Inflammatory macrophage treated with lipopolysaccharide for 1 hour (primary cell): ENCODE results near the gene ZNF557.
"Not testable (repeated sequence)": the region's sequence is repeated elsewhere in the genome, so short reads cannot be mapped to it uniquely, and the experiment has no call there.

Experiments used
- DNase-seq, 2 donors: peaks; one replicate each; pipeline ENCODE4 v3.0.0-alpha.2; 2020 to 2022

Gene ZNF557

DNA sequence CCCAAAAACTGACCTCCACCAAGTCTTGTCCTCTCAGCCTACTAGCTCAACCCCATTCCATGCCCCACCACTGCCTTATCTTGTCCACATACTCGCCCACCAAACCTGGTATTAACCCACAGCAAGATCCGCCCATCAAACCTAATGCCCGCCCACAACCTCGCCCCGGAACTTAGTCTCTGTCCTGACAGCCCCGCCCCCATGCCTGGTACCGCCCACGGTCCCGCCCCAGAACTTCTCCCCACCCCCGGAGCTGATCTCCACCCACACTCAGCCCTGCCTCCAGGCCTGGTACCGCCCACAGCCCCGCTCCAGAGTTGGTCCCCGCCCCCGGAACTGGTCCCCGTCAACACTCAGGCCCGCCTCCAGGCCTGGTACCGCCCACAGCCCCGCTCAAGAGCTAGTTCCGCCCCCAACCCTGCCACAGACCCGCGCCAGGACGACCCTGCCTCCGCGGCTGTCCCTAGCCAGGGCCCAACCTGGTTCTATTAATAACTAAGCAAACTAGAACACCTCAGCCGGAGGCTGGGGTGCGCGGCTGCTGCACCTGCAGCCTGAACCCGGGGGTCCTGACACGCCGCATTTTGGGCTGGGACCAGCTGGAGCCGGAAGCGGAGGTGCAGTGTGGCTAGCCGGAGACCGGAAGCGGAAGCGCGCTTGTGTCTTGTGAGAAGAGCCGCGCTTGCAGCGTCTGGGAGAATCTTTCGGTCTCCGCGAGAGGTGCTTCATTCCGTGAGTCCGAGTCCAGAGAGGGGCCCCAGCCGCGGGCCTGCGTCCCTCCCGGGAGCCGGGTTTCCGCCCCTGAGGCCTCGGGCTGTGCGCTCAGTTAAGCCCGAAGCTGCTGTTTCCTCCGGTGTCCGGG is at the start of gene ZNF557:
ZNF557 (plus strand) TSS at position 662 of the 862 bp plus-strand sequence. CDS start 5,372 bp downstream, outside the sequence.
- DNase-seq, result peak; percentile 89 to 96

GRCh38 chr19:7021331-7021730 is 48.2 kb upstream of the ZNF557 start, which contains the start of gene MBD3L2B:
Gene MBD3L2B, minus strand, starts transcription at chr19:7021431. Its CDS starts 34 bp downstream, at chr19:7021397.
- DNase-seq, result not testable (repeated sequence)

DNA sequence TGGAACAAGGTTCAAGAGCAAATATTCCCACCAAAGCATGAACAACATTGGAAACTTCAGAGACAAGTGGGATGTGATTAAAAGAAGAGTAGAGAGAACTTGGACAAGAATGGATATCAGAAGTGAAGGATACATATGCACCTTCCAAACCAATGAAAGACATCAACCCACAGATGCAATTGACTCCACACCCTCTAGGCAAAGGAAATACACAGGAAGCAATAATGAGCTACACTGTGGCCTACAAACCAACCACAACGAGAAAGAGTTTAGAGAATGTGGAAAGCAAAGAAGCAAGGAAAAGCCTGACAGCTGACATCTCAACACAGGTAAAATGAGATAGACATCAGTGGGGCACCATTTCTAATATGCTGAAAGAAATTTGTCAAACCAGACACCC is 40.7 kb upstream of the ZNF557 start:
- not testable (repeated sequence) for DNase-seq

DNA sequence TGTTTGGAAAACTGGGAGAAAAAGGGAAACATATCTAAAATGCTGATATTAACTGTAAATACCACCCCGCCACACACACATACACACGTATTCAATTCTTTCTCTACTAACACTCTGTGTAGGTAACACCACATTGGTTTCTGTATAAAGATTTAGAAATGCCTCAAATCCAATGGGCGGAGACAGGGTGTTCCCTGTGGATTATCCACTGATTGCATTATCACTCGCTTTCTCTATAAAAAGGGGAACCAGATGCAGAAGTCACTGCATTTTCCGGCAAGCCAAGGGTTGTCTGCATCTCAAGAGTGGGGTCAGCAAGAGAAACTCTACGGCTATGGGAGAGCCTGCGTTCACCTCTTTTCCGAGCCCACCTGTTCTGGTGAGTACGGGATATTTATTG is 39.2 kb upstream of the ZNF557 start, which contains the start of gene MBD3L5:
MBD3L5 (plus strand) TSS at position 301 of the 400 bp plus-strand sequence; CDS start at position 335, 34 bp downstream.
- not testable (repeated sequence) for DNase-seq

GRCh38 chr19:7040079-7040478 is 29.4 kb upstream of the ZNF557 start, which contains the start of gene MBD3L4:
Gene MBD3L4, minus strand, starts transcription at chr19:7040179. Its CDS starts 35 bp downstream, at chr19:7040144.
- not testable (repeated sequence) for DNase-seq

DNA sequence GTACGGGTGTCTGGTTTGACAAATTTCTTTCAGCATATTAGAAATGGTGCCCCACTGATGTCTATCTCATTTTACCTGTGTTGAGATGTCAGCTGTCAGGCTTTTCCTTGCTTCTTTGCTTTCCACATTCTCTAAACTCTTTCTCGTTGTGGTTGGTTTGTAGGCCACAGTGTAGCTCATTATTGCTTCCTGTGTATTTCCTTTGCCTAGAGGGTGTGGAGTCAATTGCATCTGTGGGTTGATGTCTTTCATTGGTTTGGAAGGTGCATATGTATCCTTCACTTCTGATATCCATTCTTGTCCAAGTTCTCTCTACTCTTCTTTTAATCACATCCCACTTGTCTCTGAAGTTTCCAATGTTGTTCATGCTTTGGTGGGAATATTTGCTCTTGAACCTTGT is 27.9 kb upstream of the ZNF557 start:
- DNase-seq, result not testable (repeated sequence)

DNA sequence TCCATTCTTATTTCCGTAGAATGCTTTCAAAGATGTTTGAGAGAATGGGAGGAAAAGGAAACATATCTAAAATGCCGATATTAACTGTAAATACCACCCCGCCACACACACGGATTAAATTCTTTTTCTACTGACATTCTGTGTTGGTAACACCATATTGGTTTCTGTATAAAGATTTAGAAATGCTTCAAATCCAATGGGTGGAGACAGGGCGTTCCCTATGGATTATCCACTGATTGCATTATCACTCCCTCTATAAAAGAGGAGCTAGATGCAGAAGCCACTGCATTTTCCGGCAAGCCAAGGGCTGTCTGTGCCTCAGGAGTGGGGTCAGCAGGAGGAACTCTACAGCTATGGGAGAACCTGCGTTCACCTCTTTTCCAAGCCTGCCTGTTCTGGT is 20.5 kb upstream of the ZNF557 start, which contains the start of gene MBD3L2:
MBD3L2 (plus strand) TSS at position 301 of the 400 bp plus-strand sequence; CDS start at position 354, 53 bp downstream.
- DNase-seq, result not testable (repeated sequence)

GRCh38 chr19:7051421-7051820 is 18.1 kb upstream of the ZNF557 start:
- DNase-seq, result not testable (repeated sequence)

GRCh38 chr19:7052896-7053295 is 16.6 kb upstream of the ZNF557 start:
- not testable (repeated sequence) for DNase-seq

DNA sequence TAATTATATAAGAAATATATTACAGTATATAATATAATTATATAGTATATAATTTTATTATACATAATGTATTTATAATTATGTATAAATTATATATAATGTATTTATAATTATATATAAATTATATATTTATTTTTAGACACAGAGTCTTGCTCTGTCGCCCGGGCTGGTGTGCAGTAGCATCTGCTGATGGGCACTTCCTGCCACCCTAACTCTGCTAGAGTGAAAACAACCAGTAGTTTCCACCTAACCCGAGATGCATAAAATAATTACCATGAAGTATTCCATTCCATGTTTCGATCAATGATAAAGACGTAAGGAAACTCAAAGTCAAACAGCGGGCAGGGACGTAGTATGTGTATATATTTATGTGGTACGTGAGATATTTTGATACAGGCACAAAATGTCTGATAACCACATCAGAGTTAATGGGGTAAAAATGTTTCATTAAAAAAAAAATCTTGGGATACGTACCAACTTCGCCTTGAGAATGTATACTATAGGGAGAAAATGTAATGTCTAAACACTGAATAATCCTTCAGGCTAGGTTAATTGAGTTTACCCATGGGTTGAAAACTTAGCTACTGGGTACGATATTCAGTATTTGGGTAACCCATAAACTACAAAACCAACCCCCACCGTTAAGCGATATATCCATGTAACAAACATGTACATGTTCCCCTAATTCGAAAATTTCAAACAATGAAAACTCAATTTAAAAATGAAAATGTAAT is 14.7 kb upstream of the ZNF557 start:
- not testable (repeated sequence) for DNase-seq

DNA sequence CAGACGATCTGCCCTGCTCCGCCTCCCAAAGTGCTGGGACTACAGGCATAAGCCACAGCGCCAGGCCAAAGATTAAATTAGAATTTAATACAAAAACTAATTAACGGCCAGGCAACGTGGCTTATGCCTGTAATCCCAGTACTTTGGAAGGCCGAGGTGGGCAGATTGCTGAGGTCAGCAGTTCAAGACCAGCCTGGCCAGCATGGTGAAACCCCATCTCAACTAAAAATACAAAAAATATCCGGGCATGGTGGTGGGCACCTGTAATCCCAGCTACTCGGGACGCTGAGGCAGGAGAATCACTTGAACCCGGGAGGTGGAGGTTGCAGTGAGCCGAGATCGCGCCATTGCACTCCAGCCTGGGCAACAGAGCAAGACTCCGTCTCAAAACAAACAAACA is 13.8 kb upstream of the ZNF557 start:
- DNase-seq, result not testable (repeated sequence)

GRCh38 chr19:7056371-7056770 is 13.1 kb upstream of the ZNF557 start:
- not testable (repeated sequence) for DNase-seq

- not testable (repeated sequence) for DNase-seq
These were observed 10.9 kb upstream of the ZNF557 start, which contains the start of gene MBD3L3 for GRCh38 chr19:7058576-7058975. Gene MBD3L3, minus strand, starts transcription at chr19:7058676. Its CDS starts 71 bp downstream, at chr19:7058605.

GRCh38 chr19:7059977-7060376 is 9.5 kb upstream of the ZNF557 start:
- not testable (repeated sequence) for DNase-seq

- no peak for DNase-seq
These were observed 6.2 kb upstream of the ZNF557 start for GRCh38 chr19:7063339-7063738.

GRCh38 chr19:7063764-7064418 is 5.6 kb upstream of the ZNF557 start:
- no peak for DNase-seq

- not testable (repeated sequence) for DNase-seq
These were observed 2.4 kb upstream of the ZNF557 start for GRCh38 chr19:7067122-7067521.

- no peak for DNase-seq
These were observed 1.8 kb upstream of the ZNF557 start for GRCh38 chr19:7067716-7068115.

DNA sequence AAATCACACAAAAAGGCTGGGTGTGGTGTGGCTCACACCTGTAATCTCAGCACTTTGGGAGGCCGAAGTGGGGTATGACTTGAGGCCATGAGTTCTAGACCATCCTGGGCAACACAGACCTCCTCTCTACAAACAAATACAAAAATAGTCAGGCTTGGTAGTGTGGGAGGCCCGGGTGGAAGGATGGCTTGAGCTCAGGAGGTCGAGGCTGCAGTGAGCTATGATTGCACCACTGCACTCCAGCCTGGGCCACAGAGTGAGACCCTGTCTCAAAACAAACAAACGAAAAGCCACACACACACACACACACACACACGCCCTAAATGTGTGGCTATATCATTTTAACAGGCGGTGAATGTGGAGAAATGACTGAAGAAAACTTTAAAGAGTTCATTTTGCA is 904 bp upstream of the ZNF557 start:
- no peak for DNase-seq

GRCh38 chr19:7069904-7070226 is 362 bp downstream of the ZNF557 start:
- no peak for DNase-seq

DNA sequence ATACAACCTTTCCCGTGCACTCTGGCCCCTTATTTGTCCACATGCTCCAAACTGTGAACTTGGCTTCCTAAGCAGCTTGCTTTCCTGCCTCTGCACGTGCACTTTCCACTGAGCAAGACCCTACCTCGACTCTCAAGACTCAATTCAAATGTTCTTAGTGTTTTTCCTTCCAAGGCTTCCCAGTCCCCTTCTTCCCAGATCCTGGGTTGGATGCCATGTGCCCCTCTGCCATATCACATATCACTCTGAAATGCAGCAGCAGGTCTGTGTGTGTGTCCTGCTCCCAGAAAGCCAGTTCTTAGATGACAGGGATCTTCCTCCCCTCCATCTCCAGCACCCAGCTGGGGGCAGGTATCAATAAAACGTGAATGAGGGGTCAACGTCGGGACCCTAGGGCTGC is 3.0 kb downstream of the ZNF557 start:
- no peak for DNase-seq

GRCh38 chr19:7074705-7075282 is 5.3 kb downstream of the ZNF557 start:
- no peak for DNase-seq
